Endothelial cell (in vitro differentiated cells): ENCODE results near the gene DNAH12. TPM values are rescaled to one million over a fixed set of nuclear protein-coding genes. Genes with fewer than 3 reads are reported as not detected.

ENCODE experiments used
- DNase-seq: peaks from one replicate; pipeline ENCODE4 v3.0.0; 2021; ENCODE audit warnings: low spot score
- H3K27ac Mint-ChIP-seq: one replicate; pipeline ENCODE4 v1.8.0; 2021; ENCODE audit warnings: mixed read lengths, inconsistent platforms; ENCODE audit not compliant: unreplicated experiment
- H3K27me3 Mint-ChIP-seq: one replicate; pipeline ENCODE4 v1.8.0; 2021; ENCODE audit warnings: mild to moderate bottlenecking, moderate library complexity, mixed read lengths, inconsistent platforms; ENCODE audit not compliant: unreplicated experiment
- H3K36me3 Mint-ChIP-seq: one replicate; pipeline ENCODE4 v1.8.0; 2021; ENCODE audit warnings: mild to moderate bottlenecking, low read depth, mixed read lengths, inconsistent platforms; ENCODE audit not compliant: unreplicated experiment
- H3K4me1 Mint-ChIP-seq: one replicate; pipeline ENCODE4 v1.8.0; 2021; ENCODE audit warnings: mild to moderate bottlenecking, mixed read lengths, inconsistent platforms; ENCODE audit not compliant: unreplicated experiment
- H3K4me3 Mint-ChIP-seq: one replicate; pipeline ENCODE4 v1.8.0; 2021; ENCODE audit warnings: mild to moderate bottlenecking, mixed read lengths, inconsistent platforms; ENCODE audit not compliant: unreplicated experiment
- H3K9me3 Mint-ChIP-seq: one replicate; pipeline ENCODE4 v1.8.0; 2021; ENCODE audit warnings: mixed read lengths, inconsistent platforms; ENCODE audit not compliant: unreplicated experiment
- CTCF ChIP-seq: fragments of 200-600 bp; sonication (generic); IDR thresholded peaks from one replicate; pipeline ENCODE4 v1.5.0; 2021; ENCODE audit warnings: antibody characterized with exemption; ENCODE audit not compliant: unreplicated experiment
- total RNA-seq: library from RNA; stranded (reverse); fragmentation: NEBNext Ultra II Directional; extraction: Animal tissue kit (Norgen Biotek cat#: 25700); gene quantifications from one replicate; pipeline ENCODE4 v1.2.1, GENCODE V29; 2021; ENCODE audit not compliant: unreplicated experiment

Gene DNAH12
- total RNA-seq, 1 donor from 2014 or later = 0.85 TPM

- H3K4me1 Mint-ChIP-seq = no peaks in the 10 kb centered on the region
- DNase-seq = no peak
- no peaks in the 10 kb centered on the region for H3K36me3 Mint-ChIP-seq
- no peak overlapping the region for H3K27ac Mint-ChIP-seq
- no peaks in the 10 kb centered on the region for H3K9me3 Mint-ChIP-seq
- no peak overlapping the region for H3K4me3 Mint-ChIP-seq
- no peak for TF ChIP-seq CTCF
- no peaks in the 10 kb centered on the region for H3K27me3 Mint-ChIP-seq
These were observed 262.4 kb downstream of the DNAH12 start for GRCh38 chr3:57281715-57282114.

GRCh38 chr3:57279685-57280084, 264.5 kb downstream of the DNAH12 start:
- DNase-seq = no peak
- H3K27ac Mint-ChIP-seq = no peak overlapping the region
- no peaks in the 10 kb centered on the region for H3K4me1 Mint-ChIP-seq
- no peaks in the 10 kb centered on the region for H3K36me3 Mint-ChIP-seq
- H3K9me3 Mint-ChIP-seq = no peaks in the 10 kb centered on the region
- TF ChIP-seq CTCF = no peak
- H3K27me3 Mint-ChIP-seq = no peaks in the 10 kb centered on the region
- H3K4me3 Mint-ChIP-seq = no peak overlapping the region

GRCh38 chr3:57278237-57278636, 265.9 kb downstream of the DNAH12 start:
- no peak for TF ChIP-seq CTCF
- Mint-ChIP-seq H3K36me3 (no peaks in the 10 kb centered on the region), H3K27me3 (no peaks in the 10 kb centered on the region), H3K4me1 (no peaks in the 10 kb centered on the region), H3K4me3 (no peak overlapping the region), H3K27ac (no peak overlapping the region), H3K9me3 (no peaks in the 10 kb centered on the region)
- DNase-seq = no peak

- H3K9me3 Mint-ChIP-seq = no peaks in the 10 kb centered on the region
- no peak overlapping the region for H3K4me3 Mint-ChIP-seq
- no peaks in the 10 kb centered on the region for H3K27me3 Mint-ChIP-seq
- H3K4me1 Mint-ChIP-seq = no peaks in the 10 kb centered on the region
- H3K27ac Mint-ChIP-seq = no peak overlapping the region
- H3K36me3 Mint-ChIP-seq = no peaks in the 10 kb centered on the region
- no peak for TF ChIP-seq CTCF
- no peak for DNase-seq
These were observed 268.8 kb downstream of the DNAH12 start for GRCh38 chr3:57275393-57275792.

GRCh38 chr3:57274845-57275244, 269.3 kb downstream of the DNAH12 start:
- Mint-ChIP-seq H3K4me3 (no peak overlapping the region), H3K27ac (no peak overlapping the region), H3K4me1 (no peaks in the 10 kb centered on the region), H3K9me3 (no peaks in the 10 kb centered on the region), H3K36me3 (no peaks in the 10 kb centered on the region), H3K27me3 (no peaks in the 10 kb centered on the region)
- DNase-seq = no peak
- TF ChIP-seq CTCF = no peak
